Activated CD4-positive, alpha-beta T cell treated with anti-CD3 and anti-CD28 coated beads, Interleukin-2, amount 10 ng/mL, durations not matched to agents 7 days and 5 days (primary cell): ENCODE data around the gene PPFIA4. TPM values are rescaled to one million over a fixed set of nuclear protein-coding genes. Genes with fewer than 3 reads are reported as not detected.

ENCODE experiments used
- CTCF ChIA-PET: fragments of 350-600 bp; sonication (Branson Sonifier 250); formaldehyde crosslinking; loops from one replicate; lab custom pipeline; 2021; ENCODE audit warnings: antibody characterized with exemption; lab: Charles Lee
- POLR2A ChIA-PET: fragments of 350-600 bp; sonication (Branson Sonifier 250); formaldehyde crosslinking; loops from one replicate; lab custom pipeline; 2021; ENCODE audit warnings: antibody characterized with exemption; lab: Charles Lee
- DNase-seq: peaks from one replicate; pipeline ENCODE4 v3.0.0-alpha.2; 2020
- H3K27ac Mint-ChIP-seq: one replicate; pipeline ENCODE4 v1.8.0; 2021; ENCODE audit warnings: mild to moderate bottlenecking, moderate library complexity, mixed read lengths
- H3K27me3 Mint-ChIP-seq: one replicate; pipeline ENCODE4 v1.8.0; 2021; ENCODE audit warnings: mixed read lengths
- H3K36me3 Mint-ChIP-seq: one replicate; pipeline ENCODE4 v1.8.0; 2021; ENCODE audit warnings: low read depth, mixed read lengths
- H3K4me1 Mint-ChIP-seq: one replicate; pipeline ENCODE4 v1.8.0; 2021; ENCODE audit warnings: mixed read lengths
- H3K4me3 Mint-ChIP-seq: one replicate; pipeline ENCODE4 v1.8.0; 2021; ENCODE audit warnings: mild to moderate bottlenecking, moderate library complexity, mixed read lengths
- H3K9me3 Mint-ChIP-seq: one replicate; pipeline ENCODE4 v1.8.0; 2021; ENCODE audit warnings: mixed read lengths
- total RNA-seq, 2 experiments: library from RNA; stranded (reverse); gene quantifications; one replicate each; pipeline ENCODE4 v1.2.3, GENCODE V29; 2021

The PPFIA4 gene
- total RNA-seq, 2 experiments from 2014 or later: 13.7 to 16.1 TPM

GRCh38 chr1:203084588-203085527 is 58.6 kb downstream of the PPFIA4 start:
- CTCF ChIA-PET: interaction anchor here (0.6 to 1.5 kb wide), 8 partner anchors 9 to 1845 kb away, joined by 3 to 6 read pairs (median 3); no protein-coding TSS in a partner anchor
- no peak overlapping the region for H3K4me3 Mint-ChIP-seq
- H3K9me3 Mint-ChIP-seq: no peaks in the 10 kb centered on the region
- H3K27ac Mint-ChIP-seq: no peak overlapping the region
- no peaks in the 10 kb centered on the region for H3K36me3 Mint-ChIP-seq
- POLR2A ChIA-PET: no interaction called here
- no peaks in the 10 kb centered on the region for H3K4me1 Mint-ChIP-seq
- DNase-seq: peak; percentile 30
- peaks cover 2% of the 10 kb centered on the region for H3K27me3 Mint-ChIP-seq

- CTCF ChIA-PET: interaction anchor here (0.8 kb wide), 1 partner anchor 10 kb away, joined by 3 read pairs; no protein-coding TSS in a partner anchor
- no peaks in the 10 kb centered on the region for H3K4me1 Mint-ChIP-seq
- no peaks in the 10 kb centered on the region for H3K9me3 Mint-ChIP-seq
- POLR2A ChIA-PET: no interaction called here
- H3K4me3 Mint-ChIP-seq: no peak within 1 kb of the TSS
- no peak within 1 kb of the TSS for H3K27ac Mint-ChIP-seq
- H3K36me3 Mint-ChIP-seq: no peaks in the 10 kb centered on the region
- H3K27me3 Mint-ChIP-seq: peaks cover 4% of the 10 kb centered on the region
- peak; percentile 2 for DNase-seq
These were observed 59.5 kb downstream of the PPFIA4 start, which contains the start of gene MYOG for GRCh38 chr1:203085528-203086406. TSS of gene MYOG (minus strand) at chr1:203086012. CDS start at chr1:203085961, 51 bp downstream.

- Mint-ChIP-seq H3K36me3 (no peaks in the 10 kb centered on the region), H3K9me3 (no peaks in the 10 kb centered on the region), H3K4me3 (no peak overlapping the region), H3K27ac (no peak overlapping the region), H3K4me1 (no peaks in the 10 kb centered on the region), H3K27me3 (peaks cover 10% of the 10 kb centered on the region)
- peak; percentile 3 for DNase-seq
- POLR2A ChIA-PET: no interaction called here
- CTCF ChIA-PET: no interaction called here
These were observed 60.9 kb downstream of the PPFIA4 start for GRCh38 chr1:203086992-203087763.

GRCh38 chr1:203088441-203088840 is 62.1 kb downstream of the PPFIA4 start:
- H3K9me3 Mint-ChIP-seq: no peaks in the 10 kb centered on the region
- POLR2A ChIA-PET: no interaction called here
- CTCF ChIA-PET: interaction anchor here (0.9 kb wide), 1 partner anchor 16 kb away, joined by 3 read pairs; no protein-coding TSS in a partner anchor
- H3K27me3 Mint-ChIP-seq: peaks cover 16% of the 10 kb centered on the region
- no peaks in the 10 kb centered on the region for H3K4me1 Mint-ChIP-seq
- no peaks in the 10 kb centered on the region for H3K36me3 Mint-ChIP-seq
- no peak overlapping the region for H3K27ac Mint-ChIP-seq
- peak; percentile 3 for DNase-seq
- H3K4me3 Mint-ChIP-seq: no peak overlapping the region

- Mint-ChIP-seq H3K36me3 (no peaks in the 10 kb centered on the region), H3K27ac (no peak overlapping the region), H3K4me3 (no peak overlapping the region), H3K27me3 (peaks cover 16% of the 10 kb centered on the region), H3K9me3 (no peaks in the 10 kb centered on the region), H3K4me1 (no peaks in the 10 kb centered on the region)
- CTCF ChIA-PET: interaction anchor here (0.8 kb wide), 1 partner anchor 16 kb away, joined by 3 read pairs; no protein-coding TSS in a partner anchor
- POLR2A ChIA-PET: no interaction called here
- peak; percentile 3 for DNase-seq
These were observed 62.8 kb downstream of the PPFIA4 start for GRCh38 chr1:203089001-203089650.

- Mint-ChIP-seq H3K4me3 (no peak overlapping the region), H3K27ac (no peak overlapping the region), H3K9me3 (peaks cover 4% of the 10 kb centered on the region), H3K4me1 (no peaks in the 10 kb centered on the region), H3K36me3 (no peaks in the 10 kb centered on the region), H3K27me3 (peaks cover 20% of the 10 kb centered on the region)
- ChIA-PET CTCF (interaction anchor here (0.8 kb wide), 1 partner anchor 16 kb away, joined by 3 read pairs; no protein-coding TSS in a partner anchor), POLR2A (no interaction called here)
- DNase-seq: peak; percentile 3
These were observed 63.4 kb downstream of the PPFIA4 start for GRCh38 chr1:203089651-203090045.

- Mint-ChIP-seq H3K36me3 (peaks cover 3% of the 10 kb centered on the region), H3K27ac (no peak overlapping the region), H3K27me3 (peaks cover 29% of the 10 kb centered on the region), H3K9me3 (peaks cover 13% of the 10 kb centered on the region), H3K4me1 (no peaks in the 10 kb centered on the region), H3K4me3 (no peak overlapping the region)
- ChIA-PET POLR2A (no interaction called here), CTCF (no interaction called here)
- peak; percentile 4 for DNase-seq
These were observed 64.3 kb downstream of the PPFIA4 start for GRCh38 chr1:203090421-203091198.

- no peaks in the 10 kb centered on the region for H3K4me1 Mint-ChIP-seq
- DNase-seq: no peak
- peaks cover 3% of the 10 kb centered on the region for H3K36me3 Mint-ChIP-seq
- H3K9me3 Mint-ChIP-seq: peaks cover 15% of the 10 kb centered on the region
- no peak overlapping the region for H3K4me3 Mint-ChIP-seq
- no peak overlapping the region for H3K27ac Mint-ChIP-seq
- H3K27me3 Mint-ChIP-seq: peaks cover 35% of the 10 kb centered on the region
- ChIA-PET CTCF (no interaction called here), POLR2A (no interaction called here)
These were observed 64.8 kb downstream of the PPFIA4 start for GRCh38 chr1:203091199-203091477.

GRCh38 chr1:203091761-203092330 is 65.6 kb downstream of the PPFIA4 start:
- Mint-ChIP-seq H3K36me3 (peaks cover 3% of the 10 kb centered on the region), H3K9me3 (peaks cover 16% of the 10 kb centered on the region), H3K27ac (no peak overlapping the region), H3K4me3 (no peak overlapping the region), H3K27me3 (peaks cover 37% of the 10 kb centered on the region), H3K4me1 (no peaks in the 10 kb centered on the region)
- POLR2A ChIA-PET: no interaction called here
- DNase-seq: peak; percentile 1
- CTCF ChIA-PET: no interaction called here

- H3K27me3 Mint-ChIP-seq: peaks cover 41% of the 10 kb centered on the region
- POLR2A ChIA-PET: no interaction called here
- no peak for DNase-seq
- no peak overlapping the region for H3K4me3 Mint-ChIP-seq
- CTCF ChIA-PET: interaction anchor here (0.6 to 1.1 kb wide), 2 partner anchors 18 to 772 kb away, joined by 3 read pairs; no protein-coding TSS in a partner anchor
- no peaks in the 10 kb centered on the region for H3K4me1 Mint-ChIP-seq
- peaks cover 16% of the 10 kb centered on the region for H3K9me3 Mint-ChIP-seq
- H3K36me3 Mint-ChIP-seq: peaks cover 3% of the 10 kb centered on the region
- no peak overlapping the region for H3K27ac Mint-ChIP-seq
These were observed 67.6 kb downstream of the PPFIA4 start for GRCh38 chr1:203093754-203094410.
